SK-N-SH treated with all-trans-retinoic acid at 6 μM for 48 hours (cell line): Measurements from ENCODE around the gene RRP36.

Source experiments
- ATAC-seq: fragments of 200-7000 bp; cut with Tn5 transposase; 3 replicates; pipeline ENCODE4 v1.9.1; 2020; ENCODE audit warnings: mild to moderate bottlenecking, moderate library complexity
- ARNTL ChIP-seq: fragments of 450-650 bp; formaldehyde crosslinking; IDR thresholded peaks from 2 replicates; pipeline ENCODE4 v1.5.0; 2020; ENCODE audit warnings: low read depth, mild to moderate bottlenecking, moderate library complexity, borderline replicate concordance
- BACH2 ChIP-seq: fragments of 250-450 bp; sonication (Bioruptor Pico); IDR thresholded peaks from 2 replicates; pipeline ENCODE4 v1.9.0; 2021; ENCODE audit warnings: mild to moderate bottlenecking, borderline replicate concordance
- CSDC2 ChIP-seq: fragments of 250-450 bp; sonication (Bioruptor Pico); IDR thresholded peaks from 2 replicates; pipeline ENCODE4 v1.5.0; 2020; ENCODE audit warnings: mild to moderate bottlenecking, moderate library complexity
- ESRRG ChIP-seq: fragments of 250-450 bp; sonication (Bioruptor Pico); IDR thresholded peaks from 2 replicates; pipeline ENCODE4 v1.6.1; 2021; ENCODE audit warnings: mild to moderate bottlenecking
- GLIS3 ChIP-seq: fragments of 250-450 bp; sonication (Bioruptor Pico); IDR thresholded peaks from 2 replicates; pipeline ENCODE4 v1.5.0; 2020; ENCODE audit warnings: mild to moderate bottlenecking, moderate library complexity
- ISL1 ChIP-seq: fragments of 250-450 bp; sonication (Bioruptor Pico); IDR thresholded peaks from 2 replicates; pipeline ENCODE4 v2.1.2; 2022; ENCODE audit warnings: mild to moderate bottlenecking, moderate library complexity
- OSR1 ChIP-seq: fragments of 250-450 bp; sonication (Bioruptor Pico); IDR thresholded peaks from 2 replicates; pipeline ENCODE4 v1.8.0; 2022; ENCODE audit warnings: moderate library complexity, mild to moderate bottlenecking, inconsistent platforms
- PPARA ChIP-seq: fragments of 250-450 bp; sonication (Bioruptor Pico); IDR thresholded peaks from 2 replicates; pipeline ENCODE4 v1.5.0; 2020; ENCODE audit warnings: mild to moderate bottlenecking, borderline replicate concordance
- RARB ChIP-seq: fragments of 250-450 bp; sonication (Bioruptor Pico); IDR thresholded peaks from 2 replicates; pipeline ENCODE4 v1.8.0; 2021; ENCODE audit warnings: mild to moderate bottlenecking, moderate library complexity
- SNAI2 ChIP-seq: fragments of 250-450 bp; sonication (Bioruptor Pico); IDR thresholded peaks from 2 replicates; pipeline ENCODE4 v1.5.0; 2020; ENCODE audit warnings: mild to moderate bottlenecking, moderate library complexity
- TCF4 ChIP-seq: fragments of 250-450 bp; sonication (Bioruptor Pico); IDR thresholded peaks from 2 replicates; pipeline ENCODE4 v1.8.0; 2021; ENCODE audit warnings: mild to moderate bottlenecking, moderate library complexity, borderline replicate concordance
- TOX ChIP-seq: fragments of 250-450 bp; sonication (Bioruptor Pico); IDR thresholded peaks from 2 replicates; pipeline ENCODE4 v1.8.0; 2021; ENCODE audit warnings: mild to moderate bottlenecking, moderate library complexity, borderline replicate concordance
- ZC3H10 ChIP-seq: fragments of 250-450 bp; sonication (Bioruptor Pico); IDR thresholded peaks from 2 replicates; pipeline ENCODE4 v1.5.1; 2021; ENCODE audit warnings: mild to moderate bottlenecking, moderate library complexity
- ZFP3 ChIP-seq: fragments of 250-450 bp; sonication (Bioruptor Pico); IDR thresholded peaks from 2 replicates; pipeline ENCODE4 v1.5.0; 2020; ENCODE audit warnings: mild to moderate bottlenecking, moderate library complexity
- ZFP30 ChIP-seq: fragments of 450-650 bp; formaldehyde crosslinking; IDR thresholded peaks from 2 replicates; pipeline ENCODE4 v1.5.0; 2022; ENCODE audit warnings: mild to moderate bottlenecking, moderate library complexity
- ZNF565 ChIP-seq: fragments of 450-650 bp; formaldehyde crosslinking; conservative IDR thresholded peaks from 2 replicates; pipeline ENCODE4 v1.5.0; 2020; ENCODE audit warnings: low read depth, mild to moderate bottlenecking, moderate library complexity
- ZNF70 ChIP-seq: fragments of 450-650 bp; formaldehyde crosslinking; IDR thresholded peaks from 2 replicates; pipeline ENCODE4 v1.5.0; 2020; ENCODE audit warnings: mild to moderate bottlenecking, moderate library complexity
- ZNF8 ChIP-seq: fragments of 450-650 bp; formaldehyde crosslinking; IDR thresholded peaks from 2 replicates; pipeline ENCODE4 v1.5.0; 2020; ENCODE audit warnings: mild to moderate bottlenecking, moderate library complexity
- TF ChIP-seq, protein P1 (sequence below): fragments of 250-450 bp; sonication (Bioruptor Pico); IDR thresholded peaks from 2 replicates; pipeline ENCODE4 v1.5.1; 2021; ENCODE audit warnings: mild to moderate bottlenecking, moderate library complexity
- TF ChIP-seq, protein P2 (sequence below): fragments of 250-450 bp; sonication (Bioruptor Pico); IDR thresholded peaks from 2 replicates; pipeline ENCODE4 v1.8.0; 2021; ENCODE audit warnings: low read depth, mild to moderate bottlenecking, moderate library complexity, borderline replicate concordance
- TF ChIP-seq, protein P3 (sequence below): fragments of 250-450 bp; sonication (Bioruptor Pico); IDR thresholded peaks from 2 replicates; pipeline ENCODE4 v1.5.0; 2020; ENCODE audit warnings: mild to moderate bottlenecking, moderate library complexity
- TF ChIP-seq, protein P4 (sequence below): fragments of 250-450 bp; sonication (Bioruptor Pico); IDR thresholded peaks from 2 replicates; pipeline ENCODE4 v1.8.0; 2020; ENCODE audit warnings: mild to moderate bottlenecking, moderate library complexity, borderline replicate concordance

Gene RRP36

DNA sequence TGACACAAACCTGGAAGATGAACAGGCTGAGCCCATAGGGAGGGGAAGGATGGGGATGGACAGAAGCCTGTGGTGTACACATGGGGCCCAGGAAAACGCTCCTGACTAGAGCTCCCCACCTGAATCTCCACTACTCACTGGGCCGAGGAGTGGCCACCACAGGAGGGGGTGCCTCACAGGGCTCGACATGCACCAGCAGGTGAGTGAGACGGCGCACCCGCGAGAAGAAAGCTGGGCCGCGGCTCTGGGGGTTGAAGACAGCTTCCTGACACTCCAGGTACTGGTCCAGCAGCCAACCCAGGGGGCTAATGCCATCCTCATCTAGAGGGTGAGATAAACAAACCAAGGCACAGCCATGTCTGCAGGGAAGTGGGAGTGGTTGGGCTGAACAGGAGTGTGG is 21.9 kb downstream of the RRP36 start:
- no peak for ATAC-seq
- TF ChIP-seq PPARA (no peak), ZNF70 (CRISPR knock-in tag) (no peak), ZNF565 (no peak), ARNTL (no peak), SNAI2 (CRISPR knock-in tag) (no peak), TOX (no peak), ZNF8 (no peak), OSR1 (CRISPR knock-in tag) (no peak), BACH2 (CRISPR knock-in tag) (no peak), TCF4 (no peak), ISL1 (CRISPR knock-in tag) (no peak), ZFP30 (CRISPR knock-in tag) (no peak), ESRRG (CRISPR knock-in tag) (no peak), RARB (no peak), CSDC2 (CRISPR knock-in tag) (no peak)
- TF ChIP-seq, protein P1, sequence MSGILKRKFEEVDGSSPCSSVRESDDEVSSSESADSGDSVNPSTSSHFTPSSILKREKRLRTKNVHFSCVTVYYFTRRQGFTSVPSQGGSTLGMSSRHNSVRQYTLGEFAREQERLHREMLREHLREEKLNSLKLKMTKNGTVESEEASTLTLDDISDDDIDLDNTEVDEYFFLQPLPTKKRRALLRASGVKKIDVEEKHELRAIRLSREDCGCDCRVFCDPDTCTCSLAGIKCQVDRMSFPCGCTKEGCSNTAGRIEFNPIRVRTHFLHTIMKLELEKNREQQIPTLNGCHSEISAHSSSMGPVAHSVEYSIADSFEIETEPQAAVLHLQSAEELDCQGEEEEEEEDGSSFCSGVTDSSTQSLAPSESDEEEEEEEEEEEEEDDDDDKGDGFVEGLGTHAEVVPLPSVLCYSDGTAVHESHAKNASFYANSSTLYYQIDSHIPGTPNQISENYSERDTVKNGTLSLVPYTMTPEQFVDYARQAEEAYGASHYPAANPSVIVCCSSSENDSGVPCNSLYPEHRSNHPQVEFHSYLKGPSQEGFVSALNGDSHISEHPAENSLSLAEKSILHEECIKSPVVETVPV, result no peak
- TF ChIP-seq, protein P2, sequence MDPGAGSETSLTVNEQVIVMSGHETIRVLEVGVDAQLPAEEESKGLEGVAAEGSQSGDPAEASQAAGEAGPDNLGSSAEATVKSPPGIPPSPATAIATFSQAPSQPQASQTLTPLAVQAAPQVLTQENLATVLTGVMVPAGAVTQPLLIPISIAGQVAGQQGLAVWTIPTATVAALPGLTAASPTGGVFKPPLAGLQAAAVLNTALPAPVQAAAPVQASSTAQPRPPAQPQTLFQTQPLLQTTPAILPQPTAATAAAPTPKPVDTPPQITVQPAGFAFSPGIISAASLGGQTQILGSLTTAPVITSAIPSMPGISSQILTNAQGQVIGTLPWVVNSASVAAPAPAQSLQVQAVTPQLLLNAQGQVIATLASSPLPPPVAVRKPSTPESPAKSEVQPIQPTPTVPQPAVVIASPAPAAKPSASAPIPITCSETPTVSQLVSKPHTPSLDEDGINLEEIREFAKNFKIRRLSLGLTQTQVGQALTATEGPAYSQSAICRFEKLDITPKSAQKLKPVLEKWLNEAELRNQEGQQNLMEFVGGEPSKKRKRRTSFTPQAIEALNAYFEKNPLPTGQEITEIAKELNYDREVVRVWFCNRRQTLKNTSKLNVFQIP, result no peak
- TF ChIP-seq, protein P3, sequence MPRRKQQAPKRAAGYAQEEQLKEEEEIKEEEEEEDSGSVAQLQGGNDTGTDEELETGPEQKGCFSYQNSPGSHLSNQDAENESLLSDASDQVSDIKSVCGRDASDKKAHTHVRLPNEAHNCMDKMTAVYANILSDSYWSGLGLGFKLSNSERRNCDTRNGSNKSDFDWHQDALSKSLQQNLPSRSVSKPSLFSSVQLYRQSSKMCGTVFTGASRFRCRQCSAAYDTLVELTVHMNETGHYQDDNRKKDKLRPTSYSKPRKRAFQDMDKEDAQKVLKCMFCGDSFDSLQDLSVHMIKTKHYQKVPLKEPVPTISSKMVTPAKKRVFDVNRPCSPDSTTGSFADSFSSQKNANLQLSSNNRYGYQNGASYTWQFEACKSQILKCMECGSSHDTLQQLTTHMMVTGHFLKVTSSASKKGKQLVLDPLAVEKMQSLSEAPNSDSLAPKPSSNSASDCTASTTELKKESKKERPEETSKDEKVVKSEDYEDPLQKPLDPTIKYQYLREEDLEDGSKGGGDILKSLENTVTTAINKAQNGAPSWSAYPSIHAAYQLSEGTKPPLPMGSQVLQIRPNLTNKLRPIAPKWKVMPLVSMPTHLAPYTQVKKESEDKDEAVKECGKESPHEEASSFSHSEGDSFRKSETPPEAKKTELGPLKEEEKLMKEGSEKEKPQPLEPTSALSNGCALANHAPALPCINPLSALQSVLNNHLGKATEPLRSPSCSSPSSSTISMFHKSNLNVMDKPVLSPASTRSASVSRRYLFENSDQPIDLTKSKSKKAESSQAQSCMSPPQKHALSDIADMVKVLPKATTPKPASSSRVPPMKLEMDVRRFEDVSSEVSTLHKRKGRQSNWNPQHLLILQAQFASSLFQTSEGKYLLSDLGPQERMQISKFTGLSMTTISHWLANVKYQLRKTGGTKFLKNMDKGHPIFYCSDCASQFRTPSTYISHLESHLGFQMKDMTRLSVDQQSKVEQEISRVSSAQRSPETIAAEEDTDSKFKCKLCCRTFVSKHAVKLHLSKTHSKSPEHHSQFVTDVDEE (CRISPR knock-in tag), result no peak

DNA sequence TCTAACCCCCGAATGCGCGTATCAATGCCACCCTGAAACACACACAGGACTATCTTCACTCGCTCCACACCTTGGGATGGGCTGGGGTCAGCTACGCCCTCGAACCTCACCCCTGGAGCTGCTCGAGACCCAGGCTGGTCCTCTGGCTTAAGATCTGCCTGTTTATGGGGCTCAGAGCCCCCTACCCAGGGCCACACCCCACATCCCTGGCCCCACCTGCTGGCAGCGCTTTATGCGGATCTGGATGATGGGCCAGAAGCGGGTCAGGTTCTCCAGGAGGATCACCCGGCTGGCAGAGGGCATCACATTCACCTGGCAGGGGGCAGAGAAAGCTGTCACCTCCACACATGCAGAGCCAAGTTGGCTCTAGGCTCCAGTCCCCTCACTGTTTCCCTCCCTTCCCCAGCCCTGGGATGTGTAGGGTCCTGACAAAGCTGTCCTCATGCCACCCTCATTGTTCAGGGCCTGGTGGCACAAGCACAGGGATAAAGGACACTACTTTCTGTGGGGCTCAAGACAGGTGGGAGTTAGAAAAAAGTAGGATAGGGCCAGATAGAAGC is 24.0 kb downstream of the RRP36 start:
- ATAC-seq, result no peak
- TF ChIP-seq PPARA (no peak), BACH2 (CRISPR knock-in tag) (no peak), ZFP30 (CRISPR knock-in tag) (no peak), OSR1 (CRISPR knock-in tag) (no peak), ZNF70 (CRISPR knock-in tag) (no peak), ZNF8 (no peak), SNAI2 (CRISPR knock-in tag) (no peak), GLIS3 (CRISPR knock-in tag) (no peak), ZC3H10 (no peak), RARB (no peak), ZFP3 (CRISPR knock-in tag) (no peak), ZNF565 (no peak), TOX (no peak), TCF4 (no peak), ESRRG (CRISPR knock-in tag) (no peak)
- TF ChIP-seq, protein P1, result no peak
- TF ChIP-seq, protein P4, sequence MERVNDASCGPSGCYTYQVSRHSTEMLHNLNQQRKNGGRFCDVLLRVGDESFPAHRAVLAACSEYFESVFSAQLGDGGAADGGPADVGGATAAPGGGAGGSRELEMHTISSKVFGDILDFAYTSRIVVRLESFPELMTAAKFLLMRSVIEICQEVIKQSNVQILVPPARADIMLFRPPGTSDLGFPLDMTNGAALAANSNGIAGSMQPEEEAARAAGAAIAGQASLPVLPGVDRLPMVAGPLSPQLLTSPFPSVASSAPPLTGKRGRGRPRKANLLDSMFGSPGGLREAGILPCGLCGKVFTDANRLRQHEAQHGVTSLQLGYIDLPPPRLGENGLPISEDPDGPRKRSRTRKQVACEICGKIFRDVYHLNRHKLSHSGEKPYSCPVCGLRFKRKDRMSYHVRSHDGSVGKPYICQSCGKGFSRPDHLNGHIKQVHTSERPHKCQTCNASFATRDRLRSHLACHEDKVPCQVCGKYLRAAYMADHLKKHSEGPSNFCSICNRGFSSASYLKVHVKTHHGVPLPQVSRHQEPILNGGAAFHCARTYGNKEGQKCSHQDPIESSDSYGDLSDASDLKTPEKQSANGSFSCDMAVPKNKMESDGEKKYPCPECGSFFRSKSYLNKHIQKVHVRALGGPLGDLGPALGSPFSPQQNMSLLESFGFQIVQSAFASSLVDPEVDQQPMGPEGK (CRISPR knock-in tag), result no peak
- TF ChIP-seq, protein P2, result no peak
- TF ChIP-seq, protein P3 (CRISPR knock-in tag), result no peak
